HG02642 (cell line): ENCODE data around the gene CEP120.
A peak's percentile ranks its signal among the peaks of the same experiment; 100 is the strongest.

Experiments used
- ATAC-seq: cut with Tn5 transposase; IDR thresholded peaks from one replicate; pipeline ENCODE4 v1.9.1; 2021; ENCODE audit warnings: mild to moderate bottlenecking; ENCODE audit not compliant: unreplicated experiment, poor library complexity

CEP120 gene

DNA sequence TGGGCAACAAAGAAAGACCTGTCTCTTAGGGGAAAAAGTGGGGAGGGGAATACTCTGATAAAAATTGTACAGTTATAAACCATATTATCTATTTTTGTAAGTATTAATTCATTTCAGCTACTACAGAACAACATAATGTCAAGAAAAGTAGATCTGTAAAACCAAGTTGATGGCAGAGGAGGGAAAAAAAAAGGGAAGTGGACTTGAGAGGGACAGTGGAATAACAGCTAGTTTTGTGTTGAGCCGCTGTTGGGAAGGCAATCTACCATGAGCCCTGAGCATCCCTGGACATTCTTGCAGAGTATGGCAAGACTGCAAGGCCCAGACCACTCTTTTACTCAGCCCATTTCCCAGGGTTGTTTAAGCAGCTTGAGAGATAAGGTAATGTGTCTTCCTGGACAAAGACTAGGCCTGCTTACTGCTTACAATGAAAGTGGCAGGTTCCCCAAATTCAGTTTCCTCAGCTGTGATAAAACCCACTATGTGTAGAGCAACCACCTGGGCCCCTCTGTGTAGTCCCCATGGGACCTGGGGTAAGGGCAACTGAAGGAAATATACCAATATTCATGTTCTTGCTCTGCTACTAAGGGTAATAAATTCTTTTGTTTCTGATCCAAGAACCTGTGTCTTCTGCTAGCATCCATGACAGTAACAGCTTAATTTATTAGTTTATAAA is 25.0 kb downstream of the CEP120 start:
- peak; percentile 70 for ATAC-seq

DNA sequence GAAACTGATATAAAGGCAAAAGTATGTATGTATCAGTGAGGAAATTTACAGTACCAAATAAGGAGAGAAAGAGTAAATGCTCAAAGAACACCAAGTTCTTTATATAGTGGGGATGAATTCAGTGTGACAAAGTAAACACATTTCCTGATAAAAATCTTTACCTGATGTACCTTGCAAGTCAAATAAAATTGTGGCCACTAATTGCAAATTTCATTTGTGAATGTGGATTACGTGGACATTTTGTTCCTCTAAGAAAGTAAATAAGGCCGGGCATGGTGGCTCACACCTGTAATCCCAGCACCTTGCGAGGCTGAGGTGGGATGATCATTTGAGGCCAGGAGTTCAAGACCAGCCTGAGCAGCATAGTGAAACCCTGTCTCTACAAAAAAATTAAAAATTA is 25.7 kb downstream of the CEP120 start:
- ATAC-seq, result no peak

DNA sequence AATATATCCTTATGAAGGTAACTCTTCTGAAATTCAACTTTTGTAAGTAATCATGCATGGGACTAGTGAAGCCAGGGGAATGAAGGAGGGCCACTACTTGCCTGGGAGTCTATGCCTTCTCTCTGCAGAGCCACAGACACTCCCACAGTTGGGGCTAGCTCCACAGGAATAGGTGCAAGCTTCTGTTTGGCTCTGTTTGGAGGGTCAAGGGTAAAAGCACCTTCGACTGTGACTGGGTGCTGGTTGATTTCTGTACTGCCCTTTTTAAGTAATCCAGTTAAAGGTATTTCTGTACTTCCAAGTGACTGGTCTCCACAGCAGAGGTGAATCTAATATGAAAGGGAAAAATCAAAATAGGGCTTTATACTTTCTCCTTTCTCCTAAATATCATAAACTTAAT is 32.2 kb downstream of the CEP120 start:
- no peak for ATAC-seq

DNA sequence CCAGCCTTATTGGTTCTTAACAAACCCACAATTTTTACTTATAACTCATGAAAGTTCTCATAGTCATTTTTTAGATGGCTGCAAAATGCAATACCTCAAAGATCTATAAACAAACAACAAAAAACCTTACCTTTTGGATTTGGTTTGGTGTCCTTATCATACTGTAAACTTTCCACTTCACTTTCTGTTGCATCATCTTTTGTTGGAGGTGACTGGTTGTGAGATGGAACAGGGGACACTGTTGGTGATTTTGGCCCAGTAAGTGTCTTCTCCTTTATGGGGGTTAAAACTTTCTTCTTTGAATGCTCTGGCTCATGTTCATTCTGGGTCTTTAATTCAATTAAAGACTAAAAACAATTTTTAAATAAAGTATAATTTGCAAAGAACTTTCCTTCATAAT is 33.4 kb downstream of the CEP120 start:
- no peak for ATAC-seq

DNA sequence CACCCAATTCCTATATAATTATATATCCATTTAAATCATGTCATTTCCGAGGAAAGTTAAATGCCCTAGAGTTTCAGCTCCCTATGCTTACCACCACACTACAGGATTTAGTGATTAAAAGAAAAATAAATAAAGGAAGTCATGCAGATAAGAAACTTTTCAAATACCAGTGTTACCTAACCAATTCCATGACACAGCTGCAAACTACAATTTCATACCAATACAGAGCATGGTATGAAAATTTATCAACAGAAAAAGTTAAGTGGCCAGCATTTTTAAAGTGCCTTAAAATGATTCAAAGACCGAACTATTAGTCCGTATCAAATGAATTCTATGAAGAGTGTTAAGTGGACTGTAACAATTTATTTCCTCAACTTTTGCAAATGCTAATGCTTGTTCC is 35.9 kb downstream of the CEP120 start:
- no peak for ATAC-seq

DNA sequence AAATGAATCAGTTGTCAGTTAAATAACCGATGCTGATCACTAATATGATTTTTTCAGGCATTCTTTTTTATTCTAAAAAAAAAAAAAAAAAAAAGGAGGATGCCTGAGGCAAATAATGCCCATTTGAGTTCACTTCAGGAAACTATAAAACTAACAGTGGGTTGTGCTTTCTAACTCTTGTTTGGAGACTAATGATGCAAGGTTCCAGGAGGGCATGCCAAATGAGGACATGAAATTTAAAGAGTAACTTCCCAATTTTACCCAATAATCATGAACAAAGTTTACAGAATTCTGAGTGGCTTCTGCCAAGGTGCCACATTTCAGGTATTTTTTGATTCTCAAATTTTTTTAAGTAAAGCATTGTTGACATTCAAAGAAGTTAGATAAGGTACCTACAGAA is 41.0 kb downstream of the CEP120 start:
- no peak for ATAC-seq

DNA sequence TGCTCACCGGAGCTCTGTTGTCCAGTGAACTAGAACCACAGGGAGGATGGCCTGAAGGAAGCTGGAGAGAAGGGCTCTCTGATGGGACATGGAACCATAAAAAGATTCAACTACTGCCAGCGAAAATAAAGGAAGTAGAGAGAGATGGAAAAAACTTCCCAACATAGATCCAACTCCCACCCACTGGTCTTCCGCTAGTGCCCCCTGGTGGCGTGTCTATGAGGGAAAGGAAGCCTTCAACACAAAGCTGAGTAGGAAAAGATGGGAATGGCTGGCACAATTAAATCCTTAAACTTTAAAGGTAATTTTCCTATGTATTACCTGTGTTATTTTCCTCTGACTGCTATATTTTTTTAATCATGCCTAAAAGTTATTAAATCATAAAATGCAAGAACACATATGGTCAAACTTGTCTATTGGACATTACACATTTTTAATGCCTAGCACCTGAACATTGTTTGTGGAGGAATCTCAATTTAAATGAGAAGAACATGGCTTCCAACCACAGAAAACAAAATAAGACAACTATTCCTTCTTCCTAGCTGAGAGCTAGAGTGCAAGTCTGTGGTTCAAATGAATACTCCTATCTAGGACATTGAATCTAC is 51.5 kb downstream of the CEP120 start:
- ATAC-seq, result no peak

DNA sequence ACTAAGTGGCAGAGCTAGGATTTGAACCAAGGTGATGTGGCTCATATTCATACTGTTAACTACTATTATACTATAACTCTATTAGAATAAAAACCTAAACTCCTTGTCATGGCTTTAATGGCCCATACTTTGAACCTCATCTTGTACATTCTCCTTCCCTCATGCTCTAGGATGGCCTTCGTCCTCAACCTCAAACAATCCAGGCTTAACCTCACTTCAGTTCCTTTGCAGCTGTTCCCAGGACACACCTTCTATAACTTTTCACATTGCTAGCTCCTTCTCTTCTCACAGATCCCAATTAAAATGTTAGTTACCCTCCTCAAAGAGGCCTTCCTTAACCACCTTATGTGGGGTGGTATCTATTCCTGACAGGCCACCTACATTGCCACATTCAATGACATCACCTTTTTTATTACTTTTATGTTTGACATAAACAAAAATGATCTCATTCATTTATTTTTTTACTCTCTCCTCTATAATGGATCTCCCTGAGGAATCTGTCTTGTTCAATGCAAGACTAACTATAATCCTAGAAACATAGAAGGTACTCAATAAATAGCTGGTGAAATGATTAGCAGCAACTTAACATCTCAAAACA is 53.7 kb downstream of the CEP120 start:
- ATAC-seq, result no peak

DNA sequence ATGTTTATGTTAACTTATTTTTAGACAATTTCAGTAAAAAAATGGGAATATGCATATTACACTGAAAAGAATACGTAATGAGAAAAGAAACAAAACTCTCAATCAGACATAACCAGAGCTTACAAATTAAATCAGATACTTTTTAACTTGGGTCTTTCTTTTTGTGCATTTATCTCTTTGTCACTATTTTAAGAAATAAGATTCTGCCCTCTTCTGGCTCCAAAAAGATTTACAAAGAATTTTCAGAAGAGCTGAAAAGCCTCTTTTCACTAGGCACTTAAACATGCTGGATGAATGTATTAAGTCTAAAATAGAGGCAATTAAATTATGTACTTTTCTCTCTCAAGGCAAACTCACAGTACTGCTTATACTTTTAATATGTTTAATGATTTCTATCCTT is 55.5 kb downstream of the CEP120 start:
- no peak for ATAC-seq

DNA sequence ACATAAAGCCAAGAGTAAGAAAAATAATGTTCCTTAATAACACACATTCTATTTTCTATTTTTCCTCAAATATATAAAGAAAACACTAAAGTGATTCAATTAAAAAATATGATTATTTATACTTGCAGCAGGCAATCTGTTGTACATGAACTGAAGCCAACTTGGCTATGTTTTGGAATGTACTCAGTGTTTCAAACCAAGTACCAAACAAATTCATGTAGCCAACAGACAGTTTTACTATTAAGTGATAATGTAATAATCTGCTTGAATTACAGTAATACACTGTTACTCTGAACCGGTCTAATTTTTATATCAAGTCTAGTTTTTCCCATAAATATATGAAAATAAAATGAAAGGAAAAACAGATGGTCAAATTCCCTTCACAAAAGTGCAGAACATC is 58.0 kb downstream of the CEP120 start:
- no peak for ATAC-seq

DNA sequence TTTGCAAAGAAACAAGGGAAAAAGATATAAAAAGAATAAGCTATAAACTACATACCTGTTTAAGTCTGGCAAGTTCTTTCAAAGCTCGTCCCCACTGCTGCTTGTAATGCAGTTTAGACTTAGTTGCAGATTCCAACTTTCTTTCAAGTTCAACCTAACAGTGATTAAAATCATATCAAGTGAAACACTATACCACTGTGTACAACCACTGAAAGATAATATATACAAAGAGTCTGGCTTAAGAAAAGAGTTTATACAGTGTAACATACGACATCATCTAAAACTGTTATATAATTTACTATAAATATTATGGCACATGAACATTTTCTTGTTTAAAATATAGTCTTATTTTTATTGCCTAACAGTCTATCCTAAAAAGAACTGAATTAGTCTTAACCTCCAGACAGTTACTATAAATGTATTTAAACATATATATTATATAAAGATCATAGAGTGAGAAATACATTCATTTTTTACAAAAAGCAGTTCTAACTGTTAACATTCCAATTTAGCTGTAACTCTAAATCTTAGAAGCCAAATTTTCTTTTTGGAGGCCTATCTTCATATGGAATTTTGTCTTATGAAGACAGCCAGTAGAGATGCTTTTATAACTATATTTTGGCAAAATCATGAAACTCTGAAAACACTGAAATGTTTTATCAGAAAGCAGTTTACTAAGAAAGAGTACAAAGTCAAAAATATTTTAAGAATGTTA is 58.6 kb downstream of the CEP120 start:
- no peak for ATAC-seq

DNA sequence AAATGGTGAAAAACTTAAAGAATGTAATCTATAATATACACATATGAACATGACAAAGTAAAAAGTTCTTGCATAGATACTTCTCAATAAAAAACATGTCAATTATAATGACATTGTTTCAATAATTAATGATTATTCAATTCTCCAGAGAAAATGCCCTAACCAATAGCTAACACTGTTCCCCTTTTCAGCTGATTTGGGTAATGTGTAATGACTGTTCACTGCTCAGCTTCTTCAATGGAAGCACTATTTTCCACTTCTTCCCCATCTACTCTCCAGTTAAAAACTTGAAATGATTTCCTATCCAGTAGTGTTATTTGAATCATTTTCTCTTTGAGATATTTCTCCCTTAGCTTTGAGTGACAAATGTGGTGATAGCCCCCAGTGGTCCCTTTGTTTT is 62.3 kb downstream of the CEP120 start:
- no peak for ATAC-seq

DNA sequence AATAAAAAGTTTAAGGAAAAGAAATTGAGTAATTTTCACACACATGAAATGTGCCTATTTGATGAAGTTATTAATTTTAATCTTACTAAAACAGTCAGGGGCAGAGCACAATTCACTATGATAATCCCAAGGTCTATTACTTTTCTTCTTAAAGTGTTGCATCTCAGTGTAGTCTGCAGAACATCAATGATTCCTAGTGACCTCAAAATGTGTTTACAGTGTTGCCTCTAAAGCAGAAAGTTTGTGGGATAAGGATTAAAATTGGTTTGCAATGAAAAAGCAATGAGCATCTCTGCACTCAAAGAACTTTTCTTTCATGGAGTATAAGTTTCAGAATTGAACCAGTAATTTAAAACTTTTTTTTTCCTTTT is 63.0 kb downstream of the CEP120 start:
- ATAC-seq, result no peak

DNA sequence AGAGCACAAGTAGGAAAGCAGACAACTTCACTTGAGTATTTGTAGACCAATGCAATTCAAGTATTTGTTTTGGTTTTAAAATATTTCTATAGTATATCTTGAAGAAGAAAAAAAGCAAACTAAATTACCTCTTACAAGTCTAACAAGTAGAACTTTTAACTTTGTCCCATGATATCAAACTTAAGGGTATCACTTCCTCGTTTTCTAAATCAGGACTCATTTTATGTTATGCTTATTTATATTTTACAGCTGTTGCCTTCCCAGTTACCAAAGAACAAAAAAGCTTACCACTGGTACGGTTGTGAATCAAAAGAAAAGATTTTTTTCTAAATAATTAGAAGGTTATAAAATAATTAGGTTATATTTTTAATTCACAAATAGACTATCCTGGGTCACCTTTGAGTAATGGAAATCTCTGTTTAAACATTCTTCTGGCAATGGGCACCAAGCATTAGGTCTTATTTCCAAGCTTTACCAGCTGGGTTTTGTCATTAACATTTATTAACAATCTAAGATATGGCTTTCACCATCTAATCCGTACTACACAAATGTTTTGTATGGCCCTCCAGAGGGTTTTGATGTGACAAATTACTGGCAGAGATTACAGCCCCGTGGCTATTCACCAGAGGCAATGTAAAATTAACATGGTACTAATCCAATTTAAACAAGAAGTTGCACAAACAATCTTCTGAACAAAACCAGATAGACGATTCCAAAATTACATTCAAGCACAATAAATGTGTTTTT is 63.6 kb downstream of the CEP120 start:
- ATAC-seq, result no peak

DNA sequence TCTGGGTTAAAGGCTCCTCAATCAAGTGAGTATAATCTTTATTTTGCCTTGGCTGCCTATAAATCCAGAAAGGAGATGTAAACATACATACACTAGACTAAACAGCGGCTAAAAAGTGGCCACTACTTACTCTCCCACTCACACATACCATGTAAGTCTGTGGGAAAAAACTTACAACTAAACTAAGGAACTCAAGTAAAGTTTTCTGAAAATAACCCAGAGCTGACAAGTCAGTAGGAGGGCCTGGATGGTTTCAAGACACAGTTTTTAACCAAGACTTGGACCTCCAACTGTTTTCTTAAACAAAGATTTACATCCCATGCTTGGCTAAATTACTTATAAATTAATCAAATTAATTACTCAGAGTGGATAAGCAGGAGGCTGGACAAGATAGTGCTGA is 64.5 kb downstream of the CEP120 start:
- no peak for ATAC-seq

DNA sequence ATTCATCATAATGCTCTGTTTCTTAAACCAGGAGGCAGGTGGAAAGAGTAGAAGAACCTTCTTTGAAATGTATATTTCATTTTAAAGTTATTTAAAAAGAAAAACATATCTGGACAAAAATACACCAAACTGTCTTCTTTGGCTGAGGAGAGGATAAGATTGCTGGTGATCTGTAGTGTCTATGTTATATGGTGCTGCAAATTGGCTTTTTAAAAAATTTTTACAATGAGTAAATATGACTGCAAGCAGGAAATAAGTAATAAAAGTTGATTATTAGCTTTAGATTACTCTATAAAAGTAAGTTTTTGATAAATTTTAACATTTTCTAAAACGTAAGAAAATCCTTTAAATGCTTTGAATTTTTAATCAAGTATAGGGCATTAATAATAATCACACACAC is 64.9 kb downstream of the CEP120 start:
- no peak for ATAC-seq

DNA sequence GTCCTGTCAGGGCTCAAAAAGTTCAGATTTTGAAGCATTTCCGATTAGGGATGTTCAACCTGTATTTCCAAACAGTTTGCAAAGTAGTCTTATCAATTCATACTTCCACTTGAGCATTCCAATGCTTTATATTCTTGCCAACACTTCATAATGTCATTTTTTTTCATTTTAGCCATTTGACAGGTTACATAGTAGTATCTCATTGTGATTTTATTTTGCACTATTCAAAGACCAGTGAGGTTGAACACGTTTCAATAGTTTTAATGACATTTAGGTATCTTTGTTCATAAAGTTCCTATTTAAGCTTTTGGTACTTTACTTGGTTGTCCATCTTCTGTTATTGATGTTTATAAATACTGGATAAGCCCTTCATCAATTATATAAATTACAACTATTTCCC is 71.4 kb downstream of the CEP120 start:
- no peak for ATAC-seq

DNA sequence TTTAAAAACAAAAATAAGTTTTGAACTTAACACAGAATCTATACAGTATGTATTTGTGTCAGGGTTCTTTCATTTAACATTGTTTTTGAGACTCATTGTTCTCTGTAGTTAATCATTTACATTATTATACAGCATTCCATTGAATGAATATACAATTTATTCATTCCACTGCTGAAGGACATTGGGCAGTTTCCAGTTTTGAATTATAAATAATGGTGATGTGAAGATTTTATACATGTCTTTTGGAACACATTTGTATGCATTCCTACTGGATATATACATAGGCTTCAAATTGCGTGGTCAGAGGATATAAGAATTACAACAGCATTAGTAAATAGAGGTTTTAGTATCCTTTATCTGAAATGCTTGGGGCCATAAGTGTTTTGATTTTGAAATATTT is 72.0 kb downstream of the CEP120 start:
- no peak for ATAC-seq

DNA sequence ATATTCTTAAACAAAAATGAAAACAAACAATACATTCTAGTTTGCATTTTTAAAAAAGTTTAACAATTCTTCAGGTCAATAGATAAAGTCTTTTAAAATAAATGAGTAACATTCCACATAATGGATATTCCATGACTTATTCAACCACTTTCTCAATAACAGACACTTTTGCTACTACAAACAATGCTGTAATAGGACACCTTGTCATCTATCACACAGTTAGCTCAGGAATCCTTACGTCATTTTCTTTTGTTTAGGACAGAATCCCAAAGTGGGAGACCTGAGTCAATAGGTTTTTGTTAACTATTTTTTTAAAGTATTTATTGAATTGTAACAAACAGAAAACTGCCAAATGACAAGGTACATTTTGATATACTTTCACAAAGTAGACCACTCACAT is 72.5 kb downstream of the CEP120 start:
- no peak for ATAC-seq

DNA sequence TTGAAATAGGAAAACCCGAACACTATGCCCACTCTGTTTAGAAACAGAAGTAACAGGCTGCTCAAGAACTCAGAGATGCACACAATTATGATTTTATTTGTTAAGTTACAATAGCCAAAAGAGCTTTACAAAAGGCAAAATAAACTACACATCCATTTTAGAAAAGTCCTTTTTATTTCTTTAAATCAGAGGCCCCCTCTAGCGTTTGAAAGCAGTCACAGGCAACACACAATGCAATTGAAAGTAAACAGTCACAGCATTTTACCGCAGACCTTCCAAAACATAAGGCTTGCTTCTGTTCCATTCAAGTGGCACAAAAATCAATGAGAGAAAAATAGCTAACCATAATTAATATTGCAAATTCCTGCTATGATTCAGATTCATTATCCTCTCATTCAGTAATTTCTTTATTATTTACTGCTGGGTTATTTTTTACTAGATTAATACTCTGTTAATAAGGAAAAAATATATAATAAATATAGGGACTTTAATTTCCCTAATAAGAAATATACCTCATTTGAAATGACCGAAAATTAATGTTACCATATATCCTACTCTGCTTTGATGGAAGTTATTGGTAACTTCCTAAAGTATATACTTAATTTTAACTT is 78.3 kb downstream of the CEP120 start:
- ATAC-seq, result no peak
